HEK293T (cell line): ENCODE measurements around the gene PML.
"Not testable (repeated sequence)": the region's sequence is repeated elsewhere in the genome, so short reads cannot be mapped to it uniquely, and the experiment has no call there.

Experiments used
- ARNT ChIP-seq: fragments of 450-650 bp; IDR thresholded peaks from 2 replicates; pipeline ENCODE4 v1.6.1; 2017; ENCODE audit warnings: mild to moderate bottlenecking
- BHLHE40 ChIP-seq: fragments of 450-650 bp; IDR thresholded peaks from 2 replicates; pipeline ENCODE4 v1.6.1; 2016; ENCODE audit warnings: mild to moderate bottlenecking, moderate library complexity, borderline replicate concordance
- FOXA1 ChIP-seq: fragments of 450-650 bp; IDR thresholded peaks from 2 replicates; pipeline ENCODE4 v1.6.1; 2016; ENCODE audit warnings: mild to moderate bottlenecking
- FOXM1 ChIP-seq: fragments of 450-650 bp; IDR thresholded peaks from 2 replicates; pipeline ENCODE4 v1.6.1; 2017; ENCODE audit warnings: mild to moderate bottlenecking, borderline replicate concordance
- HDGF ChIP-seq: fragments of 450-650 bp; IDR thresholded peaks from 2 replicates; pipeline ENCODE4 v1.6.1; 2017; ENCODE audit warnings: antibody characterized with exemption, borderline replicate concordance
- NFRKB ChIP-seq: fragments of 450-650 bp; IDR thresholded peaks from 2 replicates; pipeline ENCODE4 v1.6.1; 2016; ENCODE audit warnings: mild to moderate bottlenecking, moderate library complexity
- SP1 ChIP-seq: fragments of 450-650 bp; IDR thresholded peaks from 2 replicates; pipeline ENCODE4 v1.6.1; 2017
- TARDBP ChIP-seq: fragments of 450-650 bp; IDR thresholded peaks from 2 replicates; pipeline ENCODE4 v1.6.1; 2016
- ZNF384 ChIP-seq: fragments of 450-650 bp; IDR thresholded peaks from 2 replicates; pipeline ENCODE4 v1.6.1; 2016

DNA sequence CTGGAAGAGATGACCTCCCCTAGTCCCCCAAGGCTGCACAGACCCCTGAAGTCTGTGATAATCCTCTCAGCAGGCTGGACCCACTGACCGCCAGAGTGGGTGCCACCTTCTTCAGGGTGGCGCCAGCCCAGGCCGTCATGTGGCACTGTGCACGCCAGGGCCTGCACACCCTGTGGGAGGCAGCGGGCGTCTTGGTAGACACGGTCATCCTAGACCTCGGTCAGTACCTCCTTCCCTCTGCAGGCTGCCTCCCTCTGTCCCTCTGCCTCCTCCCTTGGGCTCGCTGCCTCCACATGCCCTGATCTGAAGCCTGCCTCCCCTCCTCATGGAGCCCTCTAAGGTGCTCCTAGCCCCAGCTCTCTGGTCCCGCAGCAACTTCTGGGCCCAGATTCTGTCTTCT, 101.1 kb downstream of the PML start:
- not testable (repeated sequence) for TF ChIP-seq TARDBP, BHLHE40, FOXM1, ARNT, NFRKB, SP1, ZNF384, FOXA1, HDGF
